ENCODE results near the gene STX18. TPM values are rescaled to one million over a fixed set of nuclear protein-coding genes. Genes with fewer than 3 reads are reported as not detected.

Gene STX18
- total and polyA plus RNA-seq, 8 donors = 18.6 to 60.6 (median 51.9) TPM

GRCh38 chr4:4534515-4535145, 7.2 kb downstream of the STX18 start:
- intact Hi-C loops (cut with DNase I) = no loop called here
- Histone ChIP-seq H3K36me3 (no peaks in the 10 kb centered on the region), H3K27me3 (no peaks in the 10 kb centered on the region), H3K27ac (no peak overlapping the region), H3K4me1 (peaks cover 0 to 5% of the 10 kb centered on the region in 2 donors), H3K4me3 (no peak overlapping the region), H3K9me3 (no peaks in the 10 kb centered on the region)
- no peak for TF ChIP-seq CTCF (IDR thresholded peaks at IDR 0.05)
- DNase-seq (no peak), ATAC-seq (no peak)

GRCh38 chr4:4533461-4534169, 8.2 kb downstream of the STX18 start:
- ATAC-seq (no peak), DNase-seq (no peak)
- Histone ChIP-seq H3K27ac (no peak overlapping the region), H3K36me3 (no peaks in the 10 kb centered on the region), H3K4me3 (no peak overlapping the region), H3K9me3 (no peaks in the 10 kb centered on the region), H3K27me3 (no peaks in the 10 kb centered on the region), H3K4me1 (no peaks in the 10 kb centered on the region)
- TF ChIP-seq CTCF (IDR thresholded peaks at IDR 0.05) = no peak
- intact Hi-C loops (cut with DNase I) = no loop called here

- ATAC-seq (no peak), DNase-seq (no peak)
- H3K27ac ChIP-seq = no peak overlapping the region
- no peak for TF ChIP-seq CTCF (IDR thresholded peaks at IDR 0.05)
- H3K4me1 ChIP-seq = no peaks in the 10 kb centered on the region
- H3K4me3 ChIP-seq = no peak overlapping the region
- no peaks in the 10 kb centered on the region for H3K9me3 ChIP-seq
- no peaks in the 10 kb centered on the region for H3K27me3 ChIP-seq
- intact Hi-C loops (cut with DNase I) = no loop called here
- peaks cover 0 to 5% of the 10 kb centered on the region in 2 donors for H3K36me3 ChIP-seq
Measured at GRCh38 chr4:4532371-4533154, 9.3 kb downstream of the STX18 start.

- Histone ChIP-seq H3K36me3 (peaks cover 0 to 5% of the 10 kb centered on the region in 2 donors), H3K9me3 (no peaks in the 10 kb centered on the region), H3K27me3 (no peaks in the 10 kb centered on the region), H3K27ac (no peak overlapping the region), H3K4me3 (no peak overlapping the region), H3K4me1 (peaks cover 0 to 2% of the 10 kb centered on the region in 2 donors)
- ATAC-seq (no peak), DNase-seq (no peak)
- intact Hi-C loops (cut with DNase I) = no loop called here
- TF ChIP-seq CTCF (IDR thresholded peaks at IDR 0.05) = no peak
Measured at GRCh38 chr4:4529392-4529791, 12.5 kb downstream of the STX18 start.

- Histone ChIP-seq H3K9me3 (no peaks in the 10 kb centered on the region), H3K4me1 (peaks cover 0 to 6% of the 10 kb centered on the region in 2 donors), H3K27me3 (no peaks in the 10 kb centered on the region), H3K27ac (no peak overlapping the region), H3K36me3 (peaks cover 0 to 5% of the 10 kb centered on the region in 2 donors), H3K4me3 (no peak overlapping the region)
- no peak for TF ChIP-seq CTCF (IDR thresholded peaks at IDR 0.05)
- ATAC-seq (no peak), DNase-seq (no peak)
- intact Hi-C loops (cut with DNase I) = no loop called here
Measured at GRCh38 chr4:4526401-4526800, 15.4 kb downstream of the STX18 start.
